ENCODE measurements around the gene SCYL1. TPM values are rescaled to one million over a fixed set of nuclear protein-coding genes. Genes with fewer than 3 reads are reported as not detected.

Gene SCYL1
- total RNA-seq, 1 experiment from 2014 or later = 70.9 TPM

DNA sequence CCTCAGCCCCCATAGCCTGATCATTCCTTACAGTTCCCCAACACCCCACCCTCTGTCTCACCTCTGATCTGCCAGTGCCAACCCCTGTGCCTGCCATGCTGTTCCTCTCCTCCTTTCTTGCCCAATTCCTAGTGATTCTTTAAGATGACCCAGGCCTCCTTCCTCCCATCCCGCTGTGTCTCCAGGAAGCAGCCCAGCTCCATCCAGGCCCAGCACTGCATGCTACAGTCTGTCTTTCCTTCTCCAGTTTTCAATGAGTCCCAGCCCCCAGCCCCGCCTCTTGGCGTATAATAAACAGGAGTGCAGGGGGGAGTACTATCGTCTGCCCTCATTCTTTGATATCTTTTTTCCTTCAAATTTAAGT, 21.0 kb downstream of the SCYL1 start:
- Mint-ChIP-seq H3K4me3 (ENCODE audit: unreplicated experiment) (peak overlapping the region; percentile 42), H3K27ac (ENCODE audit: low read depth, unreplicated experiment) (no peak overlapping the region), H3K27me3 (ENCODE audit: insufficient read depth, unreplicated experiment) (no peaks in the 10 kb centered on the region), H3K36me3 (ENCODE audit: insufficient read depth, unreplicated experiment) (no peaks in the 10 kb centered on the region), H3K9me3 (ENCODE audit: unreplicated experiment) (no peaks in the 10 kb centered on the region), H3K4me1 (ENCODE audit: insufficient read depth, unreplicated experiment) (peaks cover 10% of the 10 kb centered on the region)
- ChIA-PET POLR2A (interaction anchor here (0.6 to 1.6 kb wide), 3 partner anchors 24 to 46 kb away, joined by 3 to 6 read pairs (median 3); partner anchors contain the start of gene ZNRD2), CTCF (interaction anchor here (0.6 to 1.7 kb wide), 2 partner anchors 26 to 46 kb away, joined by 4 read pairs; no protein-coding TSS in a partner anchor)
- no TSS peak for BruUV-seq (replicated peaks)
- intact Hi-C loops (cut with micrococcal nuclease) = no loop called here
- no peak for DNase-seq (ENCODE audit: unreplicated experiment)
- TF ChIP-seq, protein P1, sequence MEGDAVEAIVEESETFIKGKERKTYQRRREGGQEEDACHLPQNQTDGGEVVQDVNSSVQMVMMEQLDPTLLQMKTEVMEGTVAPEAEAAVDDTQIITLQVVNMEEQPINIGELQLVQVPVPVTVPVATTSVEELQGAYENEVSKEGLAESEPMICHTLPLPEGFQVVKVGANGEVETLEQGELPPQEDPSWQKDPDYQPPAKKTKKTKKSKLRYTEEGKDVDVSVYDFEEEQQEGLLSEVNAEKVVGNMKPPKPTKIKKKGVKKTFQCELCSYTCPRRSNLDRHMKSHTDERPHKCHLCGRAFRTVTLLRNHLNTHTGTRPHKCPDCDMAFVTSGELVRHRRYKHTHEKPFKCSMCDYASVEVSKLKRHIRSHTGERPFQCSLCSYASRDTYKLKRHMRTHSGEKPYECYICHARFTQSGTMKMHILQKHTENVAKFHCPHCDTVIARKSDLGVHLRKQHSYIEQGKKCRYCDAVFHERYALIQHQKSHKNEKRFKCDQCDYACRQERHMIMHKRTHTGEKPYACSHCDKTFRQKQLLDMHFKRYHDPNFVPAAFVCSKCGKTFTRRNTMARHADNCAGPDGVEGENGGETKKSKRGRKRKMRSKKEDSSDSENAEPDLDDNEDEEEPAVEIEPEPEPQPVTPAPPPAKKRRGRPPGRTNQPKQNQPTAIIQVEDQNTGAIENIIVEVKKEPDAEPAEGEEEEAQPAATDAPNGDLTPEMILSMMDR (IDR thresholded peaks at IDR 0.05; ENCODE audit: unreplicated experiment) = no peak

DNA sequence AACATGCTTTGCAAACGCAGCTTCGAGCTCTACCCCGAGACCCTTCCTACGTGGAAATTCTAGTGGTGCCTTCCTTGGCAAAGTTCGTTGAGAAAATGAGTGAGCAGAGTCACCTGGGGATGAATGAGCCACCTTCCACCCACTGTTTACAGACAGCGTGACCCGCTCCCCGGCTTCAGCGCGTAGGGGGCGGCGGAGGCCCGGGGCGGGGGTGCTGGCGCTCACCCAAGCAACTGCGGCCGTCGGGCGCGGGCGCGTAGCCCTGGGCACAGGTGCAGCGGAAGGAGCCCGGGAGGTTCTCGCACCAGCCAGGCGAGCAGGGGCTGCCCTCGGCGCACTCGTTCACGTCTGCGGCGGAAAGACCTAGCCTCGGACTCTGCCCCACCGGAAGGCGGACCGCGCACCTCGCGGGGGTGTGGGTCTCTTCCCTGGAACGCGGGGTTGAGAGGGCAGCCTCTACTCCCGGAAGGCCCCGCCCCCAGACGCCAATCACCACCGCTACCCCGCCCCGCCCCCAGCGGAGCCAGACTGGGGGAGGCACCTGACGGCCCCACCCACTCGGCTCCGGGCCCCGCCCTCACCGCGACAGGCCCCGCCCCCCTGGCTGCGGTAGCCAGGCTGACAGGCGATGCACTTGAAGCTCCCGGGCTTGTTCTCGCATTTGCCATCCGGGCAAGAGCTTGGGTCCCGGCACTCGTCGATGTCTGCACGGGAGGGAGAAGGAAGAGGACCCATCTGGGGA, 21.5 kb downstream of the SCYL1 start:
- intact Hi-C loops (cut with micrococcal nuclease) = no loop called here
- TF ChIP-seq, protein P1 (IDR thresholded peaks at IDR 0.05; ENCODE audit: unreplicated experiment) = no peak
- ChIA-PET POLR2A (interaction anchor here (0.6 to 1.6 kb wide), 8 partner anchors 19 to 125 kb away, joined by 3 to 6 read pairs (median 3); partner anchors contain the start of genes FAM89B and ZNRD2), CTCF (interaction anchor here (1.2 to 1.7 kb wide), 2 partner anchors 25 to 72 kb away, joined by 3 to 4 read pairs; no protein-coding TSS in a partner anchor)
- peak; percentile 86 for DNase-seq (ENCODE audit: unreplicated experiment)
- Mint-ChIP-seq H3K9me3 (ENCODE audit: unreplicated experiment) (no peaks in the 10 kb centered on the region), H3K4me3 (ENCODE audit: unreplicated experiment) (peak overlapping the region; percentile 42), H3K36me3 (ENCODE audit: insufficient read depth, unreplicated experiment) (no peaks in the 10 kb centered on the region), H3K27me3 (ENCODE audit: insufficient read depth, unreplicated experiment) (no peaks in the 10 kb centered on the region), H3K27ac (ENCODE audit: low read depth, unreplicated experiment) (no peak overlapping the region), H3K4me1 (ENCODE audit: insufficient read depth, unreplicated experiment) (peaks cover 10% of the 10 kb centered on the region)
- BruUV-seq (replicated peaks) = no TSS peak

DNA sequence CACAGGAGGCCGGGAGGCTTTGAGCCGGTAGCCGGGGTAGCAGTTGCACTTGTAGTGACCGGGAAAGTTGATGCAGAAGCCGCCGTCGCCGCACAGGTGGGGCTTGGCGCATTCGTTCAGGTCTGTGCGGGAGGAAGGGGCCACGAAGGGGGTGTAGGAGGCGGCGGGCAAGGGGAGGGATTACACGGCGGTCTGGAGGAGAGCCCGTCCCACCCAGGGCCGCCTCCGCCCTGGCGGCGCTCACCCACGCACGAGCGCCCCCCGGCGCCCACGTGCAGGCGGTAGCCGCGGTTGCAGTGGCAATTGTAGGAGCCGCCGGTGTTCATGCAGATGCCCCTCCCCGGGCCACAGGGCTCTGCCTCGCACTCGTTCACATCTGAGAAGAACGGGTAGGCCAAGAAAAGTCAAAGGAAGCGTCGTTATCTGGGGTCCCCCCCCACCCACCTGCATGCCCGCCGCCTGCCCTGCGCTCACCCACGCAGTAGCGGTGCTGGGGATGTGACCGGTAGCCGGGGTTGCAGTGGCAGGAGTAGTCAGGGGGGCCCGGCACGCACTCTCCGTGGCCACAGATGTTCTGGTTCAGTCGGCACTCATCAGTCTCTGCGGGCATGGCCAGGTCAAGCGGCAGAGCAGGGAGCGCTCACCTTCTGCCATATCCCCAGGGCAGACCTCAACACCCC, 22.7 kb downstream of the SCYL1 start:
- Mint-ChIP-seq H3K4me1 (ENCODE audit: insufficient read depth, unreplicated experiment) (peaks cover 4% of the 10 kb centered on the region), H3K36me3 (ENCODE audit: insufficient read depth, unreplicated experiment) (no peaks in the 10 kb centered on the region), H3K4me3 (ENCODE audit: unreplicated experiment) (no peak overlapping the region), H3K27me3 (ENCODE audit: insufficient read depth, unreplicated experiment) (no peaks in the 10 kb centered on the region), H3K27ac (ENCODE audit: low read depth, unreplicated experiment) (no peak overlapping the region), H3K9me3 (ENCODE audit: unreplicated experiment) (no peaks in the 10 kb centered on the region)
- POLR2A ChIA-PET = interaction anchor here (1.0 to 1.1 kb wide), 2 partner anchors 24 to 54 kb away, joined by 3 read pairs; partner anchors contain the start of gene FAM89B
- TF ChIP-seq, protein P1 (IDR thresholded peaks at IDR 0.05; ENCODE audit: unreplicated experiment) = no peak
- BruUV-seq (replicated peaks) = no TSS peak
- CTCF ChIA-PET = interaction anchor here (1.2 kb wide), 1 partner anchor 70 kb away, joined by 3 read pairs; no protein-coding TSS in a partner anchor
- intact Hi-C loops (cut with micrococcal nuclease) = no loop called here
- DNase-seq (ENCODE audit: unreplicated experiment) = no peak

DNA sequence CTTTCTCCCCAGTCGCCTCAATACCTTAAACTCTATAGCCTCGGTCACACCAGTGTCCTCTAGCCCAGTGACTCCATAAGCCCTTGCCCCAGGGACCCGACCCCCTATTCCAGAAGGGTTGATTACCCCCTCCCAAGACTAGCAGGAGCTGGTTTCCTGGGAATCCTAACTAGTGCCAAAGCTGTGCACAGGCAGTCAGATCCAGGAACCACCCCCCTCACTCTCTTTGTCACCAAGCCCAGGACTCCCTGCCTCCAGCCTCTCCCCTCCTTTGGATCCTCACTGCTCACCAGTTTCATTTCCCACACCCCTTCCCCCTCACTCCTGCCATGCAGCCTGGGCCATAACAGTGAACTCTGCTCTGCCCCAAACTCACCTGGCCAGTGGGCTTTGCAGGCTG, 23.5 kb downstream of the SCYL1 start:
- no peak overlapping the region for H3K4me3 Mint-ChIP-seq (ENCODE audit: unreplicated experiment)
- H3K36me3 Mint-ChIP-seq (ENCODE audit: insufficient read depth, unreplicated experiment) = no peaks in the 10 kb centered on the region
- intact Hi-C loops (cut with micrococcal nuclease) = no loop called here
- no peak overlapping the region for H3K27ac Mint-ChIP-seq (ENCODE audit: low read depth, unreplicated experiment)
- H3K27me3 Mint-ChIP-seq (ENCODE audit: insufficient read depth, unreplicated experiment) = no peaks in the 10 kb centered on the region
- POLR2A ChIA-PET = interaction anchor here (0.6 to 1.0 kb wide), 3 partner anchors 12 to 116 kb away, joined by 3 to 4 read pairs (median 3); no protein-coding TSS in a partner anchor
- no TSS peak for BruUV-seq (replicated peaks)
- H3K9me3 Mint-ChIP-seq (ENCODE audit: unreplicated experiment) = no peaks in the 10 kb centered on the region
- CTCF ChIA-PET = interaction anchor here (0.6 to 1.1 kb wide), 5 partner anchors 14 to 166 kb away, joined by 3 to 4 read pairs (median 3); partner anchors contain the start of gene FAM89B
- H3K4me1 Mint-ChIP-seq (ENCODE audit: insufficient read depth, unreplicated experiment) = peaks cover 4% of the 10 kb centered on the region
- TF ChIP-seq, protein P1 (IDR thresholded peaks at IDR 0.05; ENCODE audit: unreplicated experiment) = no peak
- DNase-seq (ENCODE audit: unreplicated experiment) = no peak

All from MCF 10A (cell line).